Forelimb muscle (tissue), 1 donor: ENCODE data around the gene RPL34. TPM values are rescaled to one million over a fixed set of nuclear protein-coding genes. Genes with fewer than 3 reads are reported as not detected.

ENCODE experiments used
- DNase-seq: peaks from one replicate; pipeline ENCODE4 v3.0.0-alpha.2; 2013; ENCODE audit warnings: low read depth
- polyA plus RNA-seq: library from polyadenylated mRNA; unstranded; fragments of 120-200 nt; gene quantifications from one replicate; pipeline ENCODE4 v1.2.1, GENCODE V29; 2013; ENCODE audit not compliant: insufficient read length

The RPL34 gene
- polyA plus RNA-seq, 1 donor, result 1,928 TPM

DNA sequence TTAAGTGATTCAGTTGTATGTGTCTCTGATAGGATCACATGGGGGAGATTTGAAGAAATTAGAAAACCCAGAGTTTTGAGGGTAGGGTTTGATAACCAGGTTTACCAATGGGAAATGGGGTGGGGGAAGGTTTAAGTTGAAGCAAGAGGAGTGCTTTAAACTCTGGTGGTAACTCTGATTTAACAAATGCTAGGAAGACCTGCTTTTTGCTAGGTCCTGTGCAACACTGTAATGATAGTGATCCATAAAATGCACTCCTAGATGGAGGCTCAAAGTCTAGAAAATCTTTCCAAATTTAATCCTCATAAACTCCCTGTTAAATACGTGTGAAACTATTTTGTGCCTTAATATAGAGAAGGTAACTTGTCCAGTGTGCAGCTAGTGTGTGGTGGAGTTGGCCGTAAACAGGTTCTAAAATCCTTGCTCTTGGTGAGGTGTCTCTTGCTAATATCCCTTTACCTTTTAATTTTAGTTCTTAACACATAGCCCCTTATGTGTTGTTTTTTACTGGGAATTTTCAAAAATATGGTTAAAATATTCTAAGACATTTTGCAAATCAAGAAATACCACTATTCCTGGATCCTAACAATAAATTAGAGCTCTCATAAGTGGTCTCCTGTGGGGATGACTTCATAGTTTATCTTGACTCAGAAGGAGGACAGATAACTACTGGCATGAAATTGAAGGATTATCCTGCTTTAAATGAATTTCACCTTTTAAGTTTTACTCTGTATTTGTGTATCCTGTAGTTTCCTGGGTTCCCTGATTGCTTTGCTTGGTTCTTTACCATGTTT is 4.1 kb downstream of the RPL34 start:
- no peak for DNase-seq

DNA sequence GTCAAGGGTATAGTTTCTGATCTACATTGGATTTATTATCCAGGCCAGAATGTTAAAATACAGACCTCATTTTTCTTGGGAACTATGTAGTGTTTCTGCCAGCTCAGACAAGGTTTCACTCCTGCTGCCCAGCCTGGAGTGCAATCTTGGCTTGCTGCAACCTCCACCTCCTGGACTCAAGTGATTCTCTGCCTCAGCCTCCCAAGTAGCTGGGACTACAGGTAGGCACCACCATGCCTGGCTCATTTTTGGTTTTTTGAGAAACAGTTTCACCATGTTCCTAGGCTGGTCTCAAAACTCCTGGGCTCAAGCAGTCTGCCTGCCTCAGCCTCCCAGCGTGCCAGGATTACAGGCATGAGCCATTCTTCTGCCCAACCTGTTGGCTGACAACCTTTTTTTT is 5.7 kb downstream of the RPL34 start:
- DNase-seq, result no peak

DNA sequence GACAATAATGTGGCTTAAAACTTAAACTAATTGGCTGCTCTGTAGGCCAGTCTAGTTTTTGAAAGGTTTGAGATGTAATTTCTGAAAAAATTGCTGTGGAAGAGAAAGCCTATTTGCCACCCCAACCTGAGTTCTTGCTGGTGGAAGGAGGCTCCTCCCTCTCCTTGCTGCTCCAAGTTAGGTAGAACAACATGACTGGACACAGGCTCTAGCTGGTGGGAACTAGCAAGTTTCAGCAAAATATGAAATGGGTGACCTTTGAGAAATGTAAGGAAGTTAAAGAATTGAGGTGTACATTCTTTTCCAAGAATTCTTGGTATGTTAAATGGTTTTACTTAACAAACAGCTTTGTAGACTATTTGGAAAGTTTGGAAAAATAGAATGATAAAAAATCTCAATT is 8.0 kb downstream of the RPL34 start:
- DNase-seq, result no peak

DNA sequence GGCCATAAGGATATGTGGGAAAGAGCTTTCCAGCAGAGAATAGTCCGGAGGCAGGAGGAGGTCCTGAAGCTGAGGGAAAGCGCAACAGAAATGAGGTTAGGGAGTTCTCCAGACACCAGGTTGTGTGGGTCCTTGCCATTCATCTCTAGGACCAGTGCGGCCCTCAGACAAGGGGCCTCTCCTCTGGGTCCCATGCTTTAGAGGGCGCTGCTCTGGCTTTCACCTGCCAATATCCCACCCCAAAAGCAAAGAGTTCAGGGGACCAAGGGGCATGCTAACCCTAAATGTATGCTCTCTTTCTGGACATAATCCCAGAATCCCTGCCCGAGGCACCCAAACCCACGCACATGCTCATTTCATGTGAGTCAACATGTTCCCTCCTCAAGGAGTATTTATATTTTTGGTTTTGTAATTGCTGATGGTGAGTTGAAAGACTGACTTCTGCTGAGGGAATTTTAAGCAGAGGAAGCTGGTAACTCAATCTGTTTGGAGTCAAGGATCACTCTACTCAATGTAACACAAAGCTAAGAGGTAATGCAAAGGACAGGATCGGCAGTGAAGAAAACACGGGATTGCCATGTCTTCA is 14.8 kb downstream of the RPL34 start:
- no peak for DNase-seq

DNA sequence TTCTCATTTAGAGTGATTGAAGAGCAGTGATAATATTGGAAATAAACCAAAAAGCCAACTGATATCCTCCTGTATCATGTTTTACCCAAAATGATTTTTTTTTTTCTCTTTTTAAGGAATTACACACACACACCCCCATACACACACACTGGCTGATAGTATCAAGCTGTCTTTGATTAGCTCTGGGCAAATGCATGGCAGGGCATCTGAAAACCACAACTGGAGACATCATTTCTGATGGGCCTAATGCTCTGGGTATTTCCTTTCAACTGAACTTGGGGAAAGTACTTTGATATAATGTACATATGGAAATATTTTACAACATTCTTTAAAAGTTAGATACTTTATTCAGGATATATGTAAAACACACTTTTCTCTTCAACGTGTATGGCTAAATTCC is 15.9 kb downstream of the RPL34 start:
- no peak for DNase-seq

DNA sequence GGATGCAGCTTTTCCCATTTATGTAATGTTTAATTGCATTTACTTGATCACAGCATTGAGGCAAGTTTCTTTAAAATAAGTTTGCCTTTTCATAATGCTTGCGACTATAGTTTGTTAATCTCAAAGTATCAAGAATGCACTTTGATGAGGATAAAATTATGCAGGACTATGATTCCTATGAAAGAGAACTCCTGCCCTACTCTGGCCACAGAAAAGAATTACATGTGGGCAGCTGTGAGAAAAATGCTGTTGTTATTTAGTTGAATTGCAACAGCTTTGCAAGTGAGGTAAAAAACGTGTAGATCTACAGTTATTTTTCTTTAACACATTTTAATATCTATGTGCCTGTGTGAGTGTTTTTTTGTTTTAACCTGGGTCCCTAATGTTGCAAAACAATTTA is 17.5 kb downstream of the RPL34 start:
- no peak for DNase-seq

DNA sequence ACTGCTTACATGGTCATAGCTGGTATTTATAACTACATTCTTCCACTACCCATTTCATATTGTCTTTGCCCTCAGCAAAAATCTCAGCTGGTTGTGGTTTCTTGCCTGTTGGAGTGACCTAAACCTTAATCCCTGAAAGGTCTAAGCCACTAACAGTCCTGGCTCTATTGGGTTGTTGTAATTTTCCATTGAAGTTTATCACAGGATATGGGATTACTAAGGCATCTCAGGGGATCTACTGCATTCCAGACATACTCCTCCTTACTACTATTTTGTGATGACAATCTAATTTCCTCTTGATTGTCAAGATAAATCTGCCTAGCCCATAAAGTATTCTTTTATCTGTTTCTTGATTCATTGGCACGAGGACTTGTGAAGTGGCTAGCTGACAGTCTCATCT is 23.9 kb downstream of the RPL34 start:
- no peak for DNase-seq

DNA sequence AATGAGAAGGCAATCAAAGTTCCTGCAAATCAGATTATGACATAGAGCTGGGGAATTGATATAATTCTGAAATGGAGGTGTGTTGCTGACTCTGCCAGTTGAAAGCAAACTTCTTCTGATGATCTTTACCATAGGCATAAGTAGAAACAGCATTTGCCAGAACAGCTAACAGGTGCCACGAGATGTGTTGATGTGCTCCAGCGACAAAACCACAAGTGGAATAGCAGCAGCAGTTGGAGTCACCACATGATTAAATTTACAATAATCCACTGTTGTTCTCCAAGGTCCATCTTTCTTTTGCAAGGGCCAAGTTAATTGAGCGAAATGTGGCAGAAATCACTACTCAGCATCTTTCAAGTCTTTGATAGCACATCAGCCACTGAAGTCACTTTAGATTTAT is 26.3 kb downstream of the RPL34 start:
- no peak for DNase-seq

DNA sequence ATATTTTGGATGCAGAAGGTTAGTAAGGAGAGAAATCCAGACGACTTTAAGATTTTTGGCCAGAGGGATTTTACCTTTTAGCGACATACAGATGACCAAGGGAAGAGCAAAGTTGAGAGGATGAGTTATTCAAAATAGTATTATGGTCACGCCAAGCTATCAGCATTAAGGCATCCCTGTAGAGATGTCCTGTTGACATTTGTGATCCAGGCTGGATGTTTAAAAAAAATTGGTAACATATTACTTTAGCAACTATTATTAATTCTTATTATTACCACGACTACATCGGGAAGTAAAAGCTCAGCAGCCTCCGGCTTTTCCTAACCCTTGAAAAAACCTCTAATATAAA is 29.5 kb downstream of the RPL34 start:
- DNase-seq, result no peak

DNA sequence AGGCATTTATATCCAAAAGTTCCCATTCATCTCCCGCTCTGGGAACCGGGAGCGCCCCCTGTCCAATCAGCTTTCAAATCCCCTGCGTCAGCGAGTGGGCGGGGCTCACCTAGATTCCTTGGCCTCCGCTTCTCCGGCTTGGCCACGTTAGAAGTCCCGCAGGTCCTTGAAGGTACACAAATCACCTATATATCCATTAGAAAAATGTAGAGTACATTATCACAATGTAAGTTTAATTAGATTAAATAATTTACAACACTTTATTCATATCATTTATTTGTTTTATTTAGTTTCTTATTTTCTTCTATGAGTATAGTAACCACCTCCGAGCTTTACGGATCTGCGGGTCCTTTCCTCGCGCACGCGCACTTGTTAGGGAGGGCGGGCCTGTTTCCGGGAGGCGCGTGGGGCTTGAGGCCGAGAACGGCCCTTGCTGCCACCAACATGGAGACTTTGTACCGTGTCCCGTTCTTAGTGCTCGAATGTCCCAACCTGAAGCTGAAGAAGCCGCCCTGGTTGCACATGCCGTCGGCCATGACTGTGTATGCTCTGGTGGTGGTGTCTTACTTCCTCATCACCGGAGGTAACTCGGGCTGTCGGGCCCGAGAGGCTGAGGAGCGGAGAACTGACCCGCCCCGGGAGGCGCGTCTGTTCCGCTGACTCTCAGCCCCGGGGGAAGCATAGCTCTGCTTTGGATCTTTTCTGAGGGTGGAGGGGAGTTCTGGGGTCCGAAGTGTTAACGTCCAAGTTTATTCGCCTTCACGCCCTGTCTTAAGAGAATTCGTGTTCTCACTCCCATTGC is 30.0 kb downstream of the RPL34 start, which contains the start of gene OSTC:
Gene OSTC (plus strand): TSS at position 388 of the 802 bp plus-strand sequence. CDS start 57 bp downstream, at position 445.
- peak; percentile 88 for DNase-seq

DNA sequence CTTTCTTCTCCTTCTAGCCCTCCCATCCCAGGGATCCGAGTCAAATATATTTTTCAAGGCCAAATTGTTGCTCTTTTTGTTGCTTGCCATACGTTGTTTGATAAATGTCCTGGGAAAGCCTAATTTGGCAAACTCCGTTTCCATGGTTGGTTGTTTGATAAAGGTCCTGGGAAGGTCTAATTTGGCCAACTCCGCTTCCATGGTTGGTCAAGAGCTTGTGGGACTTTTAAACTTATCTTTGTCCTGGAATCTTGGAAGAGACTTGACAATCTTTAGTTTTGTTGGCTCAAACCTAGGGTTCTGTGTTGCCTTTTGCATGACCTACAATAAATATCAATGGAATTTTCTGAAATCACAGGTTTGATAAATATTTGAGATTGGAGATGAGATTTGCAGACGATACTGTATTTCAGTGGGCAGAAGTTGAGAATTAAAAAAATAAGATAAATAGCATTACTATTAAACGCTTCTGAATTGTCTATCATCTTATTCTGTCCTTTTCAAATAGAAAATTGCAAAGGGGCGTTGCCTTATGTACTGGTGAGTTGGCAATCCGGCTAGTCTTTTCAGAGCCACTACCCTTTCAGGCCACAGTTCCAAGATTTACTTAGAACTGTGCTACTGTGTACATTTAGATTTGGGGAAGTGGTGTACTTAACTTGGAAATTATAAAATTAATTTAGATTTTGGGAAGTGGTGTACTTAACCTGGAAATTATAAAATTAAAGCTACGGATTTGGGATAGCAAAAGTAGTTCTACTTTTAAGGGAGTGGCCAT is 30.8 kb downstream of the RPL34 start:
- no peak for DNase-seq

DNA sequence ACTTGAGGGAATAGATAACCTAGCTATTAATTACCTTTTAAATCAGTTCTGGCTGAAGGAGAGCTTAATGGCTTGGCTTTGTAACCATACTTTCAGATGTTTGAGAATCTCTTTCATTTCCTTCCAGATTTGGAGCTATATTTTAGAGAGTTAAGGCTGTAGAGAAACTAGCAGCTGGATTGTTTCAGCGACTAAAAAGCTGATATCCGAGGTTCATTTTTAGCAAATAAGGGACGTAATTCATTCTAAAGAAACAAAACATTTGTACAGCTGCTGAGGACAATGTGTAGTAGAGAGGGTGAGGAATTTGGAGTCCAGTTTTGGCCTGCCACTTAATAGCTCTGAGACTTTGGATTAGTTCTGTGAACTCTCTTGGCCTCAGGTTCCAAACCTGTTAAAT is 42.3 kb downstream of the RPL34 start:
- no peak for DNase-seq

DNA sequence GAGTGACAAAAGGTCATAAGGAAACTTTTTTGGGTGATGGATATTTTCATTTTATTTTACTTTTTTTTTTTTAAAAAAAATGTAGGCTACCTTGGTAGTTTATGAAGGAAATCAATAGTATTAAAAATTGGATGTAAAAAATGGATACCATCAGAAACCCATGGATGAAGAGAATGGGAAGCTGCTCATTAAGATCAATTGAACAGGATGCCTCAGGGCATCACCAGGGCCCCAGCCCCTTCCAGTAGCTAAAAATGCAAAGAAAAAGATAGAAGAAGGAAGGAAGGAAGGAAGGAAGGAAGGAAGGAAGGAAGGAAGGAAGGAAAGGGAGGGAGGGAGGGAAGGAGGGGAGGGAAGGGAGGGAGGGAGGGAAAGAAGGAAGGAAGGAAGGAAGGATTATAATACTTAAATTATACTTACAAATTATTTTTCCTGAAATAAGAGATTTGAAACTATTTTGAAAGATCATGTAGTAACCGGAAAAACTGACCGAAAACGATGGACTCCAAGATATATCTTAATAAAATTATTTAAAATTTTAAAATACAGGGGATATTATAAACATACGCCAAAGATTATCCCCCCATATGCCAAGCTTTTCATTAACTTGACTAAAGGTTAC is 54.1 kb downstream of the RPL34 start:
- DNase-seq, result no peak

Other genes starting within 250 kb of the RPL34 start
- gene OSTC, start 30.0 kb downstream of the RPL34 start, polyA plus RNA-seq, result 149 TPM
- gene ETNPPL, start 142.5 kb downstream of the RPL34 start, polyA plus RNA-seq, result not detected